ENCODE results near the gene TMCC1. TPM values are rescaled to one million over a fixed set of nuclear protein-coding genes. Genes with fewer than 3 reads are reported as not detected.

The TMCC1 gene
- total RNA-seq, 1 experiment from 2014 or later = 9.0 TPM

GRCh38 chr3:129598484-129598883 is 295.0 kb downstream of the TMCC1 start:
- DNase-seq (ENCODE audit: low spot score) = no peak

DNA sequence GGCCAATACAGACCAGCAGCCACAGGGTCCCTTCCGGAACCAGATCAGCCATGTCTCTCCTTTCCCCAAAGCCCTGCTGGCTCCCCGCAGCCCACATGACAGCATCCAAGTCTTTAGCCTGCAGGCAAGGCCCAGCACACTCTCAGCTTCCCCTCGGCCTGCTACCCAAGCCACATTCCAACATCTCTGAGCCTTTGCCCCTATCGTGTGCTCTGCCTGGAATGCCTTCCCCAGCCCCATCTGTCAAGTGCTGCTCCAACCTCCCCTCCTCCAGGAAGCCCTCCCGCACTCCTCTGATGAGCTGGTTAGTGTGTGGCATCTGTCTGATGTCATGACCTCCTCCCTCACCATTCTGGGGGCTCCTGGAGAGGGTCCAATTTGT is 295.5 kb downstream of the TMCC1 start:
- peak; percentile 76 for DNase-seq (ENCODE audit: low spot score)

Other genes with a start within 250 kb of the TMCC1 start
- gene TRH, start 81.0 kb upstream of the TMCC1 start, total RNA-seq (2014; rRNA removed; shearing (Covaris generic)) = not detected in 2 replicates
- not detected in 2 replicates for gene ALG1L2, start 188.1 kb upstream of the TMCC1 start, total RNA-seq (2014; rRNA removed; shearing (Covaris generic))